HCT116 (cell line): ENCODE data around the gene RPL7A. TPM values are rescaled to one million over a fixed set of nuclear protein-coding genes. Genes with fewer than 3 reads are reported as not detected.

Experiments
- ATAC-seq: fragments of 200-7000 bp; cut with Tn5 transposase; 2 replicates; pipeline ENCODE4 v1.9.1; 2020; ENCODE audit warnings: mild to moderate bottlenecking, moderate library complexity
- BruUV-seq: library from RNA; stranded (reverse); fragments of 400-500 nt; replicated peaks from 2 replicates; lab custom pipeline; 2021; lab: Mats Ljungman, UMichigan
- CTCF ChIA-PET: fragments of 300-600 bp; sonication (Branson Sonifier 250); formaldehyde crosslinking; loops from one replicate; lab custom pipeline; 2021; ENCODE audit warnings: antibody characterized with exemption; lab: Charles Lee
- POLR2A ChIA-PET: fragments of 300-600, 350-600 bp; sonication (Branson Sonifier 250); formaldehyde crosslinking; loops from one replicate; lab custom pipeline; 2021; ENCODE audit warnings: antibody characterized with exemption; lab: Charles Lee
- RAD21 ChIA-PET, 2 experiments: fragments of 300-600 bp; sonication (Branson Sonifier 250); formaldehyde crosslinking; loops; one replicate each; lab custom pipeline; 2023; ENCODE audit warnings: low total read pairs in 2 of 2; ENCODE audit not compliant: uncharacterized antibody in 2 of 2, unreplicated experiment in 2 of 2, low non-redundant PET in 1 of 2; lab: Charles Lee
- DNase-seq: peaks from one replicate; pipeline ENCODE4 v3.0.0-alpha.2; 2010; ENCODE audit warnings: low read depth, low spot score
- H2AFZ ChIP-seq: fragments of 200-600 bp; shearing (Covaris generic), sonication (generic); 2 replicates; pipeline ENCODE4 v1.6.1; 2017; ENCODE audit warnings: low read depth, mixed run types, mixed read lengths, antibody characterized with exemption, low read length; ENCODE audit not compliant: poor library complexity, severe bottlenecking
- H3K27ac ChIP-seq: 2 replicates; pipeline ENCODE4 v1.5.1; 2012; ENCODE audit warnings: low read depth, low read length
- H3K27me3 ChIP-seq: fragments of 200-600 bp; sonication (generic); 2 replicates; pipeline ENCODE4 v1.6.1; 2016; ENCODE audit warnings: mixed run types, low read length, mixed read lengths; ENCODE audit not compliant: insufficient read depth
- H3K36me3 ChIP-seq, 2 experiments: fragments of 200-500 bp in 1 of 2; fragments of 200-600 bp in 1 of 2; sonication (Bioruptor generic) in 1 of 2; sonication (generic) in 1 of 2; 2 replicates each; pipeline versions ENCODE4 v1.5.1 to v1.6.1; 2014 to 2016; ENCODE audit warnings: low read length in 2 of 2, inconsistent platforms in 1 of 2, mixed read lengths in 1 of 2, mixed run types in 1 of 2; ENCODE audit not compliant: insufficient read depth in 2 of 2, control insufficient read depth in 1 of 2
- H3K4me1 ChIP-seq, 2 experiments: fragments of 200-600 bp in 1 of 2; sonication (generic) in 1 of 2; 2 replicates each; pipeline versions ENCODE4 v1.5.1 to v1.6.1; 2012 to 2017; ENCODE audit warnings: low read length in 2 of 2, inconsistent platforms in 1 of 2, mild to moderate bottlenecking in 1 of 2, mixed read lengths in 1 of 2, mixed run types in 1 of 2, moderate library complexity in 1 of 2; ENCODE audit not compliant: insufficient read depth in 2 of 2, control insufficient read depth in 1 of 2
- H3K4me2 ChIP-seq: fragments of 200-600 bp; sonication (generic); 2 replicates; pipeline ENCODE4 v1.6.1; 2017; ENCODE audit warnings: mixed run types, low read length, mixed read lengths
- H3K4me3 ChIP-seq, 2 experiments: fragments of 200-600 bp in 1 of 2; sonication (generic) in 1 of 2; replicated peaks in 1 of 2; 2 replicates each; pipeline ENCODE4 v1.5.1; 2011 to 2016; ENCODE audit warnings: low read length in 2 of 2, control low read depth in 1 of 2, low read depth in 1 of 2, mild to moderate bottlenecking in 1 of 2, mixed read lengths in 1 of 2, mixed run types in 1 of 2
- H3K79me2 ChIP-seq: fragments of 200-600 bp; sonication (generic); 2 replicates; pipeline ENCODE4 v1.6.1; 2017; ENCODE audit warnings: mild to moderate bottlenecking, mixed run types, low read length, moderate library complexity, mixed read lengths; ENCODE audit not compliant: insufficient read depth
- H3K9ac ChIP-seq: fragments of 200-600 bp; sonication (generic); 2 replicates; pipeline ENCODE4 v1.6.1; 2016; ENCODE audit warnings: low read length, mixed read lengths
- H3K9me2 ChIP-seq: fragments of 200-600 bp; sonication (generic), shearing (Covaris generic); 2 replicates; pipeline ENCODE4 v1.6.1; 2017; ENCODE audit warnings: mixed run types, mild to moderate bottlenecking, moderate library complexity; ENCODE audit not compliant: insufficient read depth
- H3K9me3 ChIP-seq, 2 experiments: fragments of 200-500 bp in 1 of 2; fragments of 200-600 bp in 1 of 2; sonication (Bioruptor generic) in 1 of 2; sonication (generic) in 1 of 2; 2 replicates each; pipeline ENCODE4 v1.6.1; 2014 to 2017; ENCODE audit warnings: low read length in 2 of 2, mixed read lengths in 2 of 2, inconsistent platforms in 1 of 2, low read depth in 1 of 2, mild to moderate bottlenecking in 1 of 2, mixed run types in 1 of 2, moderate library complexity in 1 of 2; ENCODE audit not compliant: control insufficient read depth in 1 of 2, insufficient read depth in 1 of 2
- H4K20me1 ChIP-seq: fragments of 200-600 bp; sonication (generic), shearing (Covaris generic); 2 replicates; pipeline ENCODE4 v1.6.1; 2017; ENCODE audit warnings: mixed run types, mild to moderate bottlenecking, moderate library complexity; ENCODE audit not compliant: insufficient read depth
- CBX3 ChIP-seq: IDR thresholded peaks from 2 replicates; pipeline ENCODE4 v1.6.1; 2012; ENCODE audit warnings: low read depth
- CEBPB ChIP-seq: IDR thresholded peaks from 2 replicates; pipeline ENCODE4 v1.6.1; 2012; ENCODE audit warnings: low read depth
- EZH2 ChIP-seq: fragments of 200-600 bp; sonication (generic); IDR thresholded peaks from 2 replicates; pipeline ENCODE4 v1.6.1; 2017; ENCODE audit warnings: antibody characterized with exemption, mixed run types
- EZH2phosphoT487 ChIP-seq: fragments of 200-600 bp; IDR thresholded peaks from 2 replicates; pipeline ENCODE4 v1.6.1; 2018; ENCODE audit warnings: antibody characterized with exemption, borderline replicate concordance
- JUND ChIP-seq: IDR thresholded peaks from 2 replicates; pipeline ENCODE4 v1.6.1; 2012
- POLR2AphosphoS5 ChIP-seq: IDR thresholded peaks from 2 replicates; pipeline ENCODE4 v1.6.1; 2011; ENCODE audit warnings: mild to moderate bottlenecking, low read depth, low read length, moderate library complexity
- SIN3A ChIP-seq: IDR thresholded peaks from 2 replicates; pipeline ENCODE4 v1.6.1; 2012; ENCODE audit warnings: low read depth
- SRF ChIP-seq: IDR thresholded peaks from 2 replicates; pipeline ENCODE4 v1.6.1; 2012; ENCODE audit warnings: low read depth
- TCF7L2 ChIP-seq: IDR thresholded peaks from 2 replicates; pipeline ENCODE4 v1.7.0; 2011; ENCODE audit warnings: borderline replicate concordance, inconsistent platforms; ENCODE audit not compliant: insufficient read depth, insufficient read length; ENCODE audit errors: extremely low read depth
- YY1 ChIP-seq: IDR thresholded peaks from 2 replicates; pipeline ENCODE4 v1.6.1; 2011; ENCODE audit warnings: low read length, low read depth, moderate library complexity, mild to moderate bottlenecking; ENCODE audit not compliant: insufficient replicate concordance; ENCODE audit errors: extremely low read depth
- ZBTB33 ChIP-seq: IDR thresholded peaks from 2 replicates; pipeline ENCODE4 v1.6.1; 2011; ENCODE audit warnings: mild to moderate bottlenecking, low read length, moderate library complexity; ENCODE audit not compliant: insufficient replicate concordance; ENCODE audit errors: extremely low read depth
- ZFX ChIP-seq: fragments of 450-650 bp; IDR thresholded peaks from 2 replicates; pipeline ENCODE4 v1.6.1; 2017
- intact Hi-C: fragments of 100-400 bp; cut with micrococcal nuclease; formaldehyde crosslinking; loops from 2 replicates; pipeline ENCODE4 v1.10.0; 2022
- total RNA-seq: library from RNA; stranded (reverse); gene quantifications from one replicate; pipeline ENCODE4 v1.2.1, GENCODE V29; 2021; ENCODE audit not compliant: unreplicated experiment
- TF ChIP-seq, protein P1 (sequence below), 3 experiments: fragments of 200-600 bp in 1 of 3; sonication (generic) in 1 of 3; IDR thresholded peaks in 2 of 3; conservative IDR thresholded peaks in 1 of 3; 2 replicates each; pipeline ENCODE4 v1.5.1; 2012 to 2017; ENCODE audit warnings: low read depth in 2 of 3, low read length in 2 of 3, antibody characterized with exemption in 1 of 3, borderline replicate concordance in 1 of 3, control low read depth in 1 of 3, mild to moderate bottlenecking in 1 of 3, mixed read lengths in 1 of 3, mixed run types in 1 of 3, moderate library complexity in 1 of 3; ENCODE audit not compliant: insufficient read depth in 1 of 3
- TF ChIP-seq, protein P2 (sequence below): IDR thresholded peaks from 2 replicates; pipeline ENCODE4 v1.6.1; 2012; ENCODE audit warnings: low read depth
- TF ChIP-seq, protein P3 (sequence below): IDR thresholded peaks from 2 replicates; pipeline ENCODE4 v1.6.1; 2012

The RPL7A gene
- total RNA-seq, 1 experiment from 2014 or later, result 2,837 TPM

- DNase-seq, result no peak
- Histone ChIP-seq H3K9me3 (no peaks in the 10 kb centered on the region), H3K4me3 (peak overlapping the region in 1 of 2 experiments; percentile 96; a peak in 3 of 4 replicates), H3K79me2 (peaks cover 62% of the 10 kb centered on the region), H3K9ac (no peak overlapping the region), H3K9me2 (no peaks in the 10 kb centered on the region), H3K36me3 (peaks cover 25 to 41% of the 10 kb centered on the region in 2 experiments), H3K4me2 (peak overlapping the region; percentile 84), H3K4me1 (peaks cover 7 to 29% of the 10 kb centered on the region in 2 experiments; a peak in 3 of 4 replicates), H4K20me1 (peaks cover 10% of the 10 kb centered on the region; the same call in 1 of the 2 replicates), H3K27me3 (no peaks in the 10 kb centered on the region), H3K27ac (no peak overlapping the region), H2AFZ (no peak overlapping the region)
- BruUV-seq, result no TSS peak
- ChIA-PET CTCF (interaction anchor here (1.1 kb wide), 1 partner anchor 169 kb away, joined by 4 read pairs; no protein-coding TSS in a partner anchor), RAD21 (interaction anchor here in 1 of 2 experiments (0.6 kb wide), 1 partner anchor 48 kb away, joined by 4 read pairs; no protein-coding TSS in a partner anchor), POLR2A (no interaction called here)
- no peak for ATAC-seq
- intact Hi-C loops, result loop anchor here (5.0 to 10.0 kb wide), 2 partner anchors 133 to 640 kb away; partner anchors contain the start of gene VAV2
- TF ChIP-seq ZFX (no peak), EZH2 (no peak), CEBPB (no peak), SRF (no peak), CBX3 (no peak), ZBTB33 (no peak), YY1 (no peak), SIN3A (no peak), TCF7L2 (no peak), POLR2AphosphoS5 (no peak), JUND (no peak), EZH2phosphoT487 (no peak)
- TF ChIP-seq, protein P1, sequence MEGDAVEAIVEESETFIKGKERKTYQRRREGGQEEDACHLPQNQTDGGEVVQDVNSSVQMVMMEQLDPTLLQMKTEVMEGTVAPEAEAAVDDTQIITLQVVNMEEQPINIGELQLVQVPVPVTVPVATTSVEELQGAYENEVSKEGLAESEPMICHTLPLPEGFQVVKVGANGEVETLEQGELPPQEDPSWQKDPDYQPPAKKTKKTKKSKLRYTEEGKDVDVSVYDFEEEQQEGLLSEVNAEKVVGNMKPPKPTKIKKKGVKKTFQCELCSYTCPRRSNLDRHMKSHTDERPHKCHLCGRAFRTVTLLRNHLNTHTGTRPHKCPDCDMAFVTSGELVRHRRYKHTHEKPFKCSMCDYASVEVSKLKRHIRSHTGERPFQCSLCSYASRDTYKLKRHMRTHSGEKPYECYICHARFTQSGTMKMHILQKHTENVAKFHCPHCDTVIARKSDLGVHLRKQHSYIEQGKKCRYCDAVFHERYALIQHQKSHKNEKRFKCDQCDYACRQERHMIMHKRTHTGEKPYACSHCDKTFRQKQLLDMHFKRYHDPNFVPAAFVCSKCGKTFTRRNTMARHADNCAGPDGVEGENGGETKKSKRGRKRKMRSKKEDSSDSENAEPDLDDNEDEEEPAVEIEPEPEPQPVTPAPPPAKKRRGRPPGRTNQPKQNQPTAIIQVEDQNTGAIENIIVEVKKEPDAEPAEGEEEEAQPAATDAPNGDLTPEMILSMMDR (IDR thresholded peaks at IDR 0.05 in 2 of 3, conservative IDR thresholded peaks at IDR 0.05 in 1 of 3; ENCODE audit: borderline replicate concordance in 1 of 3, insufficient read depth in 1 of 3, low read depth in 2 of 3, low read length in 2 of 3), result no peak
- TF ChIP-seq, protein P2, sequence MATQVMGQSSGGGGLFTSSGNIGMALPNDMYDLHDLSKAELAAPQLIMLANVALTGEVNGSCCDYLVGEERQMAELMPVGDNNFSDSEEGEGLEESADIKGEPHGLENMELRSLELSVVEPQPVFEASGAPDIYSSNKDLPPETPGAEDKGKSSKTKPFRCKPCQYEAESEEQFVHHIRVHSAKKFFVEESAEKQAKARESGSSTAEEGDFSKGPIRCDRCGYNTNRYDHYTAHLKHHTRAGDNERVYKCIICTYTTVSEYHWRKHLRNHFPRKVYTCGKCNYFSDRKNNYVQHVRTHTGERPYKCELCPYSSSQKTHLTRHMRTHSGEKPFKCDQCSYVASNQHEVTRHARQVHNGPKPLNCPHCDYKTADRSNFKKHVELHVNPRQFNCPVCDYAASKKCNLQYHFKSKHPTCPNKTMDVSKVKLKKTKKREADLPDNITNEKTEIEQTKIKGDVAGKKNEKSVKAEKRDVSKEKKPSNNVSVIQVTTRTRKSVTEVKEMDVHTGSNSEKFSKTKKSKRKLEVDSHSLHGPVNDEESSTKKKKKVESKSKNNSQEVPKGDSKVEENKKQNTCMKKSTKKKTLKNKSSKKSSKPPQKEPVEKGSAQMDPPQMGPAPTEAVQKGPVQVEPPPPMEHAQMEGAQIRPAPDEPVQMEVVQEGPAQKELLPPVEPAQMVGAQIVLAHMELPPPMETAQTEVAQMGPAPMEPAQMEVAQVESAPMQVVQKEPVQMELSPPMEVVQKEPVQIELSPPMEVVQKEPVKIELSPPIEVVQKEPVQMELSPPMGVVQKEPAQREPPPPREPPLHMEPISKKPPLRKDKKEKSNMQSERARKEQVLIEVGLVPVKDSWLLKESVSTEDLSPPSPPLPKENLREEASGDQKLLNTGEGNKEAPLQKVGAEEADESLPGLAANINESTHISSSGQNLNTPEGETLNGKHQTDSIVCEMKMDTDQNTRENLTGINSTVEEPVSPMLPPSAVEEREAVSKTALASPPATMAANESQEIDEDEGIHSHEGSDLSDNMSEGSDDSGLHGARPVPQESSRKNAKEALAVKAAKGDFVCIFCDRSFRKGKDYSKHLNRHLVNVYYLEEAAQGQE, result no peak
- TF ChIP-seq, protein P3, sequence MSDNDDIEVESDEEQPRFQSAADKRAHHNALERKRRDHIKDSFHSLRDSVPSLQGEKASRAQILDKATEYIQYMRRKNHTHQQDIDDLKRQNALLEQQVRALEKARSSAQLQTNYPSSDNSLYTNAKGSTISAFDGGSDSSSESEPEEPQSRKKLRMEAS, result no peak
Measured at GRCh38 chr9:133354766-133355165, 6.7 kb downstream of the RPL7A start.
